Measurements from ENCODE around the gene ALKBH8.

- TF ChIP-seq RBFOX2 (IDR thresholded peaks at IDR 0.05; ENCODE audit: low read depth, low read length) (no peak), RAD21 (CRISPR knock-in tag; IDR thresholded peaks at IDR 0.05) (no peak), YEATS4 (CRISPR knock-in tag; IDR thresholded peaks at IDR 0.05; ENCODE audit: borderline replicate concordance) (no peak), ZNF557 (CRISPR knock-in tag; IDR thresholded peaks at IDR 0.05) (no peak), AHR (CRISPR knock-in tag; IDR thresholded peaks at IDR 0.05) (no peak), LRRFIP1 (CRISPR knock-in tag; conservative IDR thresholded peaks at IDR 0.05) (no peak)
Observed at GRCh38 chr11:107538821-107539220, 26.7 kb downstream of the ALKBH8 start.
